GM12801 (cell line): ENCODE results near the gene TMEM38A.

ENCODE experiments used
- TF ChIP-seq, protein P1 (sequence below): IDR thresholded peaks from one replicate; pipeline ENCODE4 v1.5.1; 2011; ENCODE audit warnings: control low read depth; ENCODE audit not compliant: insufficient read length; ENCODE audit errors: extremely low read depth

TMEM38A gene

GRCh38 chr19:16638666-16639065 lies 22.3 kb upstream of the TMEM38A start:
- TF ChIP-seq, protein P1, sequence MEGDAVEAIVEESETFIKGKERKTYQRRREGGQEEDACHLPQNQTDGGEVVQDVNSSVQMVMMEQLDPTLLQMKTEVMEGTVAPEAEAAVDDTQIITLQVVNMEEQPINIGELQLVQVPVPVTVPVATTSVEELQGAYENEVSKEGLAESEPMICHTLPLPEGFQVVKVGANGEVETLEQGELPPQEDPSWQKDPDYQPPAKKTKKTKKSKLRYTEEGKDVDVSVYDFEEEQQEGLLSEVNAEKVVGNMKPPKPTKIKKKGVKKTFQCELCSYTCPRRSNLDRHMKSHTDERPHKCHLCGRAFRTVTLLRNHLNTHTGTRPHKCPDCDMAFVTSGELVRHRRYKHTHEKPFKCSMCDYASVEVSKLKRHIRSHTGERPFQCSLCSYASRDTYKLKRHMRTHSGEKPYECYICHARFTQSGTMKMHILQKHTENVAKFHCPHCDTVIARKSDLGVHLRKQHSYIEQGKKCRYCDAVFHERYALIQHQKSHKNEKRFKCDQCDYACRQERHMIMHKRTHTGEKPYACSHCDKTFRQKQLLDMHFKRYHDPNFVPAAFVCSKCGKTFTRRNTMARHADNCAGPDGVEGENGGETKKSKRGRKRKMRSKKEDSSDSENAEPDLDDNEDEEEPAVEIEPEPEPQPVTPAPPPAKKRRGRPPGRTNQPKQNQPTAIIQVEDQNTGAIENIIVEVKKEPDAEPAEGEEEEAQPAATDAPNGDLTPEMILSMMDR, result no peak

DNA sequence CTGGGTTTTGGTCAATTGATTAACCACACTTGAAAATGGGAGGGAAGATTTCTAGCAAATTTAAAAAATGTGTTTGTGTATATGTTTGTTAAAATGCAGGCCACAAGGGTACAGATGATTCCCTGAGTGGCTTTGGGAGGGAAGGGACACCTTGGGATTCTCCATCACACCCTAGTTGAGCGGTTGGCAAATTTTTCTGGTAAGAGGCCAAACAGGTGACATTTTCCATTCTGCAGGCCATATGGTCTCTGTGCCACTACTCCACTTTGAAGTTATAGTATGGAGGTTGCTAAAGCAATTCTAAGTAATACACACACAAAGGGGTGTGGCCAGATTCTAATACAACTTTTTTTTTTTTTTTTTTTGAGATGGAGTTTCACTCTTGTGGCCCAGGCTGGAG lies 20.0 kb upstream of the TMEM38A start:
- TF ChIP-seq, protein P1, result no peak

DNA sequence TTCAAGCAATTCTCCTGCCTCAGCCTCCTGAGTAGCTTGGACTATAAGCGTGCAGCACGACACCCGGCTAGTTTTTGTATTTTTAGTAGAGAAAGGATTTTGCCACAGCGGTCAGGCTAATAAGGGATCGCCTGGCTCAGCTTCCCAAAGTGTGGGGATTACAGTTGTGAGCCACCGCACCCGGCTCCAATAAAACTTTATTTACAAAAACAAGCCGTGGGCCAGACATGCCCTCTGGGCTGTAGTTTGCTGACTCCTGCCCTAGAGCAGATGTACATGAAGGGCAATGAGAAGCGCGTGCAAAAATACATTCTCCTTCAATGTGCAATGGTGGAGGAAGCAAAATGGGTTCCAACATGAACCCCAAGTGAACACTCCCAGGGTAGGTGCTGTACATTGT lies 19.2 kb upstream of the TMEM38A start:
- TF ChIP-seq, protein P1, result no peak

- TF ChIP-seq, protein P1, result no peak
Measured at GRCh38 chr19:16645140-16645539, 15.8 kb upstream of the TMEM38A start.

DNA sequence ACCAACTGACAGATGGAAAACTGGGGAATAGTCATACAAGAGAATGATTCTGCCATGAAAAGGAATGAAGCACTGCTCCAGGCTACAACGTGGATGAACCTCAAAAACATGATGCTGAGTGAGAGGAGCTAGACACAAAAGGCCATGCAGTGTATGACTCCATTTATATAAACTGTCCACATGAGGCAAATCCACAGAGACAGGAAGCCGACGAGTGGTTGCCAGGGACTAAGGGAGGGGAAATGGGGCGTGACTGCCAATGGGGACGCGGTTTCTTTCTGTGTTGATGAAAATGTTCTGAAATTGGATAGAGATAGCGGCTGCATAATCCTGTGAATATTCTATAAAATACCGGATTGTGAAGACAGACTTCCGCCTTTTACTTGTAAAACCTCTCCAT lies 11.2 kb upstream of the TMEM38A start:
- TF ChIP-seq, protein P1, result no peak

- TF ChIP-seq, protein P1, result no peak
Measured at GRCh38 chr19:16650821-16651220, 10.1 kb upstream of the TMEM38A start.

DNA sequence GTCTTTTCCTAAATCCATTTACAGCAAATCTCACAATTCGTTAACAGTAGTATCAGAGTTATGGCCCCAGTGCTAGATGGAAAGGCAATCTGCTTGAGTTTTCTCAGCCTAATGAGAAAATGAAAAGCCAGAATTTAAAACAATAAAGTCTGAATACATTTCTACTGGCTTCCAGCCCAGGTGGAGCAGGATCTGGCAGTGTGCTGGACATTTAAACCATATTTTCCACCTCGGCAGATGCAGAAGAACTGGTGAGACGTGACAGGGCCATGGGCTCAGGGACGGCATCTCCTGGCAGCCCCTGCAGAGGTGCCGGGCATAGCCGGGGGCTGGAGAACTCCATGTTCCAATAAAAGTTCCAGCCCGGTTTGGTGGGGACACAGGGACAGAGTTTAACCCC lies 8.1 kb upstream of the TMEM38A start:
- TF ChIP-seq, protein P1, result no peak

DNA sequence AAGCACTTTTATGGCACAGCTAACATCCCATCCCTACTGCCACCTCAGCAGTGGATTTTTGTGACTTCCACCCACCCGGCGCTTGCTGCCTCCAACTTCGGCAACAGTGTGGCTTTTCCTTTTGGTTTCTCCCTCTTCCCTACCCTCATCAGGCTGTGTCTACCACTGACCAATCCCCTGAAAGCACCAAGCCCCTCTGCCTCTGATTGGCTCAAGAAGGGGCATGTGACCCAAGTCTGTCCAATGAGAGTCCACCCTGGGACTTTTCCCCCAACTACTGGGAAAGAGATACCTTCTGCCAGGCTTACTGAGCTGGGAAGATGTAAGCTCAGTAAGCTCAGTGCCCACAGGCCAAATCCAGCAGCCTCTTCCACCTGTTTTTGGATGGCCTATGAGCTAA lies 6.8 kb upstream of the TMEM38A start:
- TF ChIP-seq, protein P1, result no peak
